Measurements from ENCODE around the gene MDK. TPM values are rescaled to one million over a fixed set of nuclear protein-coding genes. Genes with fewer than 3 reads are reported as not detected.
A peak's percentile ranks its signal among the peaks of the same experiment; 100 is the strongest.

MDK gene
- polyA plus RNA-seq, 2 of the 4 experiments (the other 2 are of a cell fraction): 13.6 to 18.4 TPM

DNA sequence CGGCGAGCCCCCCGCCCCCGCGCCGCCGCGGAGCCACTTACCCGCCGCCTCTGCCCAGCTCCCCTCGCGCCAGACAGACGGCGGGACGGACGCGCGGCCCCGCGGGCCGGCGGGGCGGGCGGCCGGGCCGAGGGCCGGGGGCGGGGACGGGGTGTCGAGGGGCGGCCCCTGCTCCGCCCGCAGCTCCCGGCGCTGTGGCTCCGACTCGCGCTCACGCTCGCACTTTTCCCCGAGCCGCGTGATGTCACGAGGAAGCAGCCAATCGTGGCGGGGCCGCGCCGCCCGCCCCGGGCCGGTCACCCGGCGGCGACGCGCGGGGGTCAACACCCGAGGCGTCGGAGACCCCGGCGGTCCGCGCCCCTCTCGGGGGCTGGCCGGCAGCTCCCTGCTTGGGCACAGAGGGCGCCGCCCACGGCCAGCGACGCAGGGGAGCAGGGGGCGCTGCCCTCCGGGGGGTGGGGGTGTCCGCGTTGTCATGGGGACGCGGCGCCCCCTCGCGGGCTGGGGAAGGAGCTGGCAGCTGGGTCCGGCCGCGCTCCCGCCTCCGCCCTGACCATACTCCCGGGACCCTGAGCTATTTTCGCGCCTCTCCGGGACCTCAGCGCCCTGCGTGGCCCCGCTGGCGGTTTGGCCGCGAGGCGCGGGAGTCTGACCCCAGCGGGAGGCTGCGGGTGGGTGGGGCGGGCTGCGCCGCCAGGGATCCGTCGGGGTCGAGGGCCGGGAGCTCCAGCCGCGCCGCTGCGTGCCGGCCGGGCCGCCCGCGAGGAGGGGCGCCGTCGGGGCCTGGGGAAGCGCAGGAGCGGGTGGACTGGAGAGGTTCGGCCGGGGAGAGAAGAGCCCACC lies 10.3 kb downstream of the MDK start, which contains the start of gene CHRM4:
Gene CHRM4, minus strand, starts transcription at position 199 of the 843 bp plus-strand sequence. CDS start 5,219 bp downstream, outside the sequence.
- TF ChIP-seq, protein P1, sequence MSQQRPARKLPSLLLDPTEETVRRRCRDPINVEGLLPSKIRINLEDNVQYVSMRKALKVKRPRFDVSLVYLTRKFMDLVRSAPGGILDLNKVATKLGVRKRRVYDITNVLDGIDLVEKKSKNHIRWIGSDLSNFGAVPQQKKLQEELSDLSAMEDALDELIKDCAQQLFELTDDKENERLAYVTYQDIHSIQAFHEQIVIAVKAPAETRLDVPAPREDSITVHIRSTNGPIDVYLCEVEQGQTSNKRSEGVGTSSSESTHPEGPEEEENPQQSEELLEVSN (IDR thresholded peaks at IDR 0.05; ENCODE audit: borderline replicate concordance, low read depth): peak; percentile 2; the same call in 1 of the 2 replicates
- TF ChIP-seq NFE2L2 (conservative IDR thresholded peaks at IDR 0.05; ENCODE audit: low read length) (no peak), SMC3 (IDR thresholded peaks at IDR 0.05) (peak; percentile 25; the same call in 1 of the 3 replicates), RAD21 (conservative IDR thresholded peaks at IDR 0.05 in 1 of 2, IDR thresholded peaks at IDR 0.05 in 1 of 2) (peak; percentile 36 to 48; a peak in 4 of 5 replicates), NR3C1 (IDR thresholded peaks at IDR 0.05) (no peak)
- TF ChIP-seq, protein P2, sequence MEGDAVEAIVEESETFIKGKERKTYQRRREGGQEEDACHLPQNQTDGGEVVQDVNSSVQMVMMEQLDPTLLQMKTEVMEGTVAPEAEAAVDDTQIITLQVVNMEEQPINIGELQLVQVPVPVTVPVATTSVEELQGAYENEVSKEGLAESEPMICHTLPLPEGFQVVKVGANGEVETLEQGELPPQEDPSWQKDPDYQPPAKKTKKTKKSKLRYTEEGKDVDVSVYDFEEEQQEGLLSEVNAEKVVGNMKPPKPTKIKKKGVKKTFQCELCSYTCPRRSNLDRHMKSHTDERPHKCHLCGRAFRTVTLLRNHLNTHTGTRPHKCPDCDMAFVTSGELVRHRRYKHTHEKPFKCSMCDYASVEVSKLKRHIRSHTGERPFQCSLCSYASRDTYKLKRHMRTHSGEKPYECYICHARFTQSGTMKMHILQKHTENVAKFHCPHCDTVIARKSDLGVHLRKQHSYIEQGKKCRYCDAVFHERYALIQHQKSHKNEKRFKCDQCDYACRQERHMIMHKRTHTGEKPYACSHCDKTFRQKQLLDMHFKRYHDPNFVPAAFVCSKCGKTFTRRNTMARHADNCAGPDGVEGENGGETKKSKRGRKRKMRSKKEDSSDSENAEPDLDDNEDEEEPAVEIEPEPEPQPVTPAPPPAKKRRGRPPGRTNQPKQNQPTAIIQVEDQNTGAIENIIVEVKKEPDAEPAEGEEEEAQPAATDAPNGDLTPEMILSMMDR (IDR thresholded peaks at IDR 0.05): peak; percentile 74
- TF ChIP-seq, protein P3, sequence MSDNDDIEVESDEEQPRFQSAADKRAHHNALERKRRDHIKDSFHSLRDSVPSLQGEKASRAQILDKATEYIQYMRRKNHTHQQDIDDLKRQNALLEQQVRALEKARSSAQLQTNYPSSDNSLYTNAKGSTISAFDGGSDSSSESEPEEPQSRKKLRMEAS (IDR thresholded peaks at IDR 0.05): 0 out of 2 replicates have a peak, but pooled peaks have one; percentile 16
- ChIA-PET POLR2A (interaction anchor here (0.8 to 1.1 kb wide), 2 partner anchors 148 to 166 kb away, joined by 4 read pairs; no protein-coding TSS in a partner anchor), CTCF (interaction anchor here (0.7 to 10.2 kb wide), 27 partner anchors 8 to 1049 kb away, joined by 3 to 220 read pairs (median 5); partner anchors contain the start of genes ATG13, DGKZ, HARBI1 and MDK)
- WGBS (ENCODE audit: missing lambda C conversion rate): 4% methylated on average over 4 of the region's 123 CpGs
- DNase-seq (ENCODE audit: low read depth in 1 of 2, low spot score in 1 of 2) (peak; percentile 65 to 80), FAIRE-seq (no peak), ATAC-seq (peak; percentile 15 to 21; a peak in 3 of 6 replicates)
- Histone ChIP-seq H3K4me1 (peaks cover 18% of the 10 kb centered on the region; the same call in 2 of the 3 replicates), H3K27ac (peak within 1 kb of the TSS in 1 of 2 experiments; percentile 63; a peak in 3 of 6 replicates), H3K4me2 (peak within 1 kb of the TSS; percentile 98), H3K4me3 (peak within 1 kb of the TSS; percentile 59), H3K9me3 (no peaks in the 10 kb centered on the region)

DNA sequence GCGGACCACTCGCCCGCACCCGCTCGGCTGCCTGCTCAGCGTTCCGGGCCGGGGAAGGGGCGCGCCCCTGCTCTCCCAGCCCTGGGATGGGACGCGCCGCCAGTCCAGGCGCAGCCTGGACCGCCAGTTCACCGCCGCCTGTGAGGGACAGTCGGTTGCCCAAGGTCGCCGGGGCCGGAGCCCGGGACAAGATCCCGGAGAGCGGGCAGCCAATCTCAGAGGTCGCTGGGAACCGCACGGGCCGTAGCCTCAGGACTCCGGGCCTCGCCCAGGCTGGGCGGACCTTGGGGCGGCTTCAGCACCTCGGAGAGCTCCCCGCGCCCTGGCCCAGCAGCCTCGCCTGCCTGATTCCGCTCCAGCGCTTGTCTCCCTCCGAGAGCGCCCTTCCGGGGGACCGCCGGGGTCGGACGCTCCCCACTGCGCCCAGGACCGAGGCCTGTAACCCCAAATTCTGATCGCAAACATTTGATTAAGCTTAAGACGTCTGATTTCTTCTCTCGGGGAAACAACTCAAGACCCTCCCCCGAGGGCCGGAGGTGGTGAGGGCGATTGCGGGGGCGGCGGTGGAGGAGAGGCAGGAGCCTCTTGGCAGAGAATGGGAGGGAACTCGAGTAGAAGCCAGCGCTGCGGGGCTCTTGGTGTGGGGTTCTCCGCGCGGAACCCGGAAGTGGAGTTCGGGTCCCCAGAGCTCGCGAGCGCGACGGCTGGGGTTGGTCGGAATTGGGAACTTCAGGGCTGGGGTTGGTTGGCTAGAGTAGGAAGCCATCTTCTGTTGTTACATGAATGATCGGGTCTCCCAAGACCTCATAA lies 11.2 kb downstream of the MDK start:
- WGBS (ENCODE audit: missing lambda C conversion rate): 42% methylated on average over 41 of the region's 71 CpGs
- CTCF ChIA-PET: interaction anchor here (0.8 to 10.2 kb wide), 25 partner anchors 8 to 300 kb away, joined by 3 to 220 read pairs (median 5); partner anchors contain the start of genes ATG13, HARBI1 and MDK
- peak; percentile 74 to 87 for DNase-seq (ENCODE audit: low read depth in 1 of 2, low spot score in 1 of 2)
- TF ChIP-seq CBX8 (IDR thresholded peaks at IDR 0.05) (no peak), TFCP2L1 (CRISPR knock-in tag; IDR thresholded peaks at IDR 0.05) (peak; percentile 72; the same call in 1 of the 2 replicates), RCOR1 (IDR thresholded peaks at IDR 0.05; ENCODE audit: low read depth, low read length) (no peak), EHMT2 (IDR thresholded peaks at IDR 0.05; ENCODE audit: low read depth) (peak; percentile 35; the same call in 1 of the 2 replicates), POLR2A (IDR thresholded peaks at IDR 0.05; ENCODE audit: low read length) (no peak), HDAC2 (IDR thresholded peaks at IDR 0.05) (peak; percentile 72; the same call in 1 of the 2 replicates), EHF (CRISPR knock-in tag; IDR thresholded peaks at IDR 0.05) (peak; percentile 54; the same call in 1 of the 2 replicates), FOXS1 (CRISPR knock-in tag; IDR thresholded peaks at IDR 0.05) (peak; percentile 60; the same call in 1 of the 2 replicates), HOXB13 (CRISPR knock-in tag; IDR thresholded peaks at IDR 0.05; ENCODE audit: low read depth) (peak; percentile 44; the same call in 1 of the 2 replicates), ZFP36 (IDR thresholded peaks at IDR 0.05; ENCODE audit: borderline replicate concordance, partially characterized antibody) (no peak), ZSCAN20 (CRISPR knock-in tag; IDR thresholded peaks at IDR 0.05) (no peak)
- TF ChIP-seq, protein P4, sequence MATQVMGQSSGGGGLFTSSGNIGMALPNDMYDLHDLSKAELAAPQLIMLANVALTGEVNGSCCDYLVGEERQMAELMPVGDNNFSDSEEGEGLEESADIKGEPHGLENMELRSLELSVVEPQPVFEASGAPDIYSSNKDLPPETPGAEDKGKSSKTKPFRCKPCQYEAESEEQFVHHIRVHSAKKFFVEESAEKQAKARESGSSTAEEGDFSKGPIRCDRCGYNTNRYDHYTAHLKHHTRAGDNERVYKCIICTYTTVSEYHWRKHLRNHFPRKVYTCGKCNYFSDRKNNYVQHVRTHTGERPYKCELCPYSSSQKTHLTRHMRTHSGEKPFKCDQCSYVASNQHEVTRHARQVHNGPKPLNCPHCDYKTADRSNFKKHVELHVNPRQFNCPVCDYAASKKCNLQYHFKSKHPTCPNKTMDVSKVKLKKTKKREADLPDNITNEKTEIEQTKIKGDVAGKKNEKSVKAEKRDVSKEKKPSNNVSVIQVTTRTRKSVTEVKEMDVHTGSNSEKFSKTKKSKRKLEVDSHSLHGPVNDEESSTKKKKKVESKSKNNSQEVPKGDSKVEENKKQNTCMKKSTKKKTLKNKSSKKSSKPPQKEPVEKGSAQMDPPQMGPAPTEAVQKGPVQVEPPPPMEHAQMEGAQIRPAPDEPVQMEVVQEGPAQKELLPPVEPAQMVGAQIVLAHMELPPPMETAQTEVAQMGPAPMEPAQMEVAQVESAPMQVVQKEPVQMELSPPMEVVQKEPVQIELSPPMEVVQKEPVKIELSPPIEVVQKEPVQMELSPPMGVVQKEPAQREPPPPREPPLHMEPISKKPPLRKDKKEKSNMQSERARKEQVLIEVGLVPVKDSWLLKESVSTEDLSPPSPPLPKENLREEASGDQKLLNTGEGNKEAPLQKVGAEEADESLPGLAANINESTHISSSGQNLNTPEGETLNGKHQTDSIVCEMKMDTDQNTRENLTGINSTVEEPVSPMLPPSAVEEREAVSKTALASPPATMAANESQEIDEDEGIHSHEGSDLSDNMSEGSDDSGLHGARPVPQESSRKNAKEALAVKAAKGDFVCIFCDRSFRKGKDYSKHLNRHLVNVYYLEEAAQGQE (IDR thresholded peaks at IDR 0.05): peak; percentile 99
- TF ChIP-seq, protein P5, sequence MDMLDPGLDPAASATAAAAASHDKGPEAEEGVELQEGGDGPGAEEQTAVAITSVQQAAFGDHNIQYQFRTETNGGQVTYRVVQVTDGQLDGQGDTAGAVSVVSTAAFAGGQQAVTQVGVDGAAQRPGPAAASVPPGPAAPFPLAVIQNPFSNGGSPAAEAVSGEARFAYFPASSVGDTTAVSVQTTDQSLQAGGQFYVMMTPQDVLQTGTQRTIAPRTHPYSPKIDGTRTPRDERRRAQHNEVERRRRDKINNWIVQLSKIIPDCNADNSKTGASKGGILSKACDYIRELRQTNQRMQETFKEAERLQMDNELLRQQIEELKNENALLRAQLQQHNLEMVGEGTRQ (IDR thresholded peaks at IDR 0.05): no peak
- TF ChIP-seq, protein P1 (IDR thresholded peaks at IDR 0.05; ENCODE audit: borderline replicate concordance, low read depth): no peak
- TF ChIP-seq, protein P6, sequence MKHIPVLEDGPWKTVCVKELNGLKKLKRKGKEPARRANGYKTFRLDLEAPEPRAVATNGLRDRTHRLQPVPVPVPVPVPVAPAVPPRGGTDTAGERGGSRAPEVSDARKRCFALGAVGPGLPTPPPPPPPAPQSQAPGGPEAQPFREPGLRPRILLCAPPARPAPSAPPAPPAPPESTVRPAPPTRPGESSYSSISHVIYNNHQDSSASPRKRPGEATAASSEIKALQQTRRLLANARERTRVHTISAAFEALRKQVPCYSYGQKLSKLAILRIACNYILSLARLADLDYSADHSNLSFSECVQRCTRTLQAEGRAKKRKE (CRISPR knock-in tag; IDR thresholded peaks at IDR 0.05; ENCODE audit: low read depth): peak; percentile 76; the same call in 1 of the 2 replicates
- TF ChIP-seq, protein P3 (IDR thresholded peaks at IDR 0.05): peak; percentile 43; the same call in 1 of the 2 replicates

More for the DNA sequence above, 11.2 kb downstream of the MDK start:
- FAIRE-seq (no peak), ATAC-seq (peak; percentile 52 to 73)
- H3K9me3 ChIP-seq: no peaks in the 10 kb centered on the region
- POLR2A ChIA-PET: interaction anchor here (1.1 kb wide), 1 partner anchor 149 kb away, joined by 4 read pairs; no protein-coding TSS in a partner anchor
- peak overlapping the region; percentile 59 for H3K4me3 ChIP-seq
- peak overlapping the region in 1 of 2 experiments; percentile 63; a peak in 1 of 6 replicates for H3K27ac ChIP-seq
- peaks cover 18% of the 10 kb centered on the region; the same call in 2 of the 3 replicates for H3K4me1 ChIP-seq
- H3K4me2 ChIP-seq: peak overlapping the region; percentile 98

All from A549 (cell line).